ENCODE data around the gene TMEM131.
"Not testable (repeated sequence)": the region's sequence is repeated elsewhere in the genome, so short reads cannot be mapped to it uniquely, and the experiment has no call there.

Gene TMEM131

GRCh38 chr2:97844311-97844859 is 151.4 kb downstream of the TMEM131 start:
- Histone ChIP-seq H3K4me1 (ENCODE audit: insufficient read depth, low read length) (no peaks in the 10 kb centered on the region), H3K9ac (ENCODE audit: low read length) (no peak overlapping the region), H3K9me3 (ENCODE audit: low read length) (no peaks in the 10 kb centered on the region), H3K36me3 (ENCODE audit: insufficient read depth, low read length) (peaks cover 21% of the 10 kb centered on the region), H3K4me3 (ENCODE audit: low read depth in 1 of 2, low read length in 2 of 2) (no peak overlapping the region), H3K27me3 (ENCODE audit: control insufficient read depth in 1 of 2, insufficient read depth in 2 of 2, low read length in 2 of 2) (no peaks in the 10 kb centered on the region), H3K27ac (ENCODE audit: low read depth, low read length) (no peak overlapping the region)

GRCh38 chr2:97840198-97840597 is 155.6 kb downstream of the TMEM131 start:
- H3K4me1 ChIP-seq (ENCODE audit: insufficient read depth, low read length): no peaks in the 10 kb centered on the region
- H3K4me3 ChIP-seq (ENCODE audit: low read depth in 1 of 2, low read length in 2 of 2): no peak overlapping the region
- H3K9me3 ChIP-seq (ENCODE audit: low read length): no peaks in the 10 kb centered on the region
- no peaks in the 10 kb centered on the region for H3K27me3 ChIP-seq (ENCODE audit: control insufficient read depth in 1 of 2, insufficient read depth in 2 of 2, low read length in 2 of 2)
- H3K9ac ChIP-seq (ENCODE audit: low read length): no peak overlapping the region
- no peak overlapping the region for H3K27ac ChIP-seq (ENCODE audit: low read depth, low read length)
- H3K36me3 ChIP-seq (ENCODE audit: insufficient read depth, low read length): peaks cover 22% of the 10 kb centered on the region

GRCh38 chr2:97834610-97835009 is 161.1 kb downstream of the TMEM131 start:
- Histone ChIP-seq H3K36me3 (ENCODE audit: insufficient read depth, low read length) (peaks cover 4% of the 10 kb centered on the region), H3K4me1 (ENCODE audit: insufficient read depth, low read length) (no peaks in the 10 kb centered on the region), H3K9me3 (ENCODE audit: low read length) (no peaks in the 10 kb centered on the region), H3K27me3 (ENCODE audit: control insufficient read depth in 1 of 2, insufficient read depth in 2 of 2, low read length in 2 of 2) (no peaks in the 10 kb centered on the region), H3K27ac (ENCODE audit: low read depth, low read length) (no peak overlapping the region), H3K4me3 (ENCODE audit: low read depth in 1 of 2, low read length in 2 of 2) (no peak overlapping the region), H3K9ac (ENCODE audit: low read length) (no peak overlapping the region)

- H3K36me3 ChIP-seq (ENCODE audit: insufficient read depth, low read length): no peaks in the 10 kb centered on the region
- H3K27me3 ChIP-seq (ENCODE audit: control insufficient read depth in 1 of 2, insufficient read depth in 2 of 2, low read length in 2 of 2): no peaks in the 10 kb centered on the region
- H3K4me1 ChIP-seq (ENCODE audit: insufficient read depth, low read length): no peaks in the 10 kb centered on the region
- H3K9ac ChIP-seq (ENCODE audit: low read length): no peak overlapping the region
- no peaks in the 10 kb centered on the region for H3K9me3 ChIP-seq (ENCODE audit: low read length)
- no peak overlapping the region for H3K4me3 ChIP-seq (ENCODE audit: low read depth in 1 of 2, low read length in 2 of 2)
- no peak overlapping the region for H3K27ac ChIP-seq (ENCODE audit: low read depth, low read length)
Measured at GRCh38 chr2:97831121-97831520, 164.6 kb downstream of the TMEM131 start.

GRCh38 chr2:97829255-97829654 is 166.5 kb downstream of the TMEM131 start:
- H3K9ac ChIP-seq (ENCODE audit: low read length); H3K4me1 ChIP-seq (ENCODE audit: insufficient read depth, low read length); H3K9me3 ChIP-seq (ENCODE audit: low read length); H3K27ac ChIP-seq (ENCODE audit: low read depth, low read length); H3K4me3 ChIP-seq (ENCODE audit: low read depth in 1 of 2, low read length in 2 of 2); H3K36me3 ChIP-seq (ENCODE audit: insufficient read depth, low read length); H3K27me3 ChIP-seq (ENCODE audit: control insufficient read depth in 1 of 2, insufficient read depth in 2 of 2, low read length in 2 of 2): not testable (repeated sequence)

GRCh38 chr2:97827013-97827412 is 168.7 kb downstream of the TMEM131 start:
- H3K27me3 ChIP-seq (ENCODE audit: control insufficient read depth in 1 of 2, insufficient read depth in 2 of 2, low read length in 2 of 2); H3K4me1 ChIP-seq (ENCODE audit: insufficient read depth, low read length); H3K9ac ChIP-seq (ENCODE audit: low read length); H3K36me3 ChIP-seq (ENCODE audit: insufficient read depth, low read length); H3K4me3 ChIP-seq (ENCODE audit: low read depth in 1 of 2, low read length in 2 of 2); H3K27ac ChIP-seq (ENCODE audit: low read depth, low read length); H3K9me3 ChIP-seq (ENCODE audit: low read length): not testable (repeated sequence)

GRCh38 chr2:97826266-97826847 is 169.4 kb downstream of the TMEM131 start:
- H3K9ac ChIP-seq (ENCODE audit: low read length); H3K36me3 ChIP-seq (ENCODE audit: insufficient read depth, low read length); H3K27ac ChIP-seq (ENCODE audit: low read depth, low read length); H3K4me3 ChIP-seq (ENCODE audit: low read depth in 1 of 2, low read length in 2 of 2); H3K9me3 ChIP-seq (ENCODE audit: low read length); H3K4me1 ChIP-seq (ENCODE audit: insufficient read depth, low read length); H3K27me3 ChIP-seq (ENCODE audit: control insufficient read depth in 1 of 2, insufficient read depth in 2 of 2, low read length in 2 of 2): not testable (repeated sequence)

- not testable (repeated sequence) for H3K27me3 ChIP-seq (ENCODE audit: control insufficient read depth in 1 of 2, insufficient read depth in 2 of 2, low read length in 2 of 2); H3K36me3 ChIP-seq (ENCODE audit: insufficient read depth, low read length); H3K27ac ChIP-seq (ENCODE audit: low read depth, low read length)
Measured at GRCh38 chr2:97824011-97824410, 171.7 kb downstream of the TMEM131 start.

GRCh38 chr2:97821862-97822261 is 173.9 kb downstream of the TMEM131 start:
- not testable (repeated sequence) for H3K27ac ChIP-seq (ENCODE audit: low read depth, low read length); H3K9me3 ChIP-seq (ENCODE audit: low read length); H3K4me3 ChIP-seq (ENCODE audit: low read depth in 1 of 2, low read length in 2 of 2); H3K9ac ChIP-seq (ENCODE audit: low read length); H3K36me3 ChIP-seq (ENCODE audit: insufficient read depth, low read length); H3K27me3 ChIP-seq (ENCODE audit: control insufficient read depth in 1 of 2, insufficient read depth in 2 of 2, low read length in 2 of 2); H3K4me1 ChIP-seq (ENCODE audit: insufficient read depth, low read length)

More at GRCh38 chr2:97824011-97824410, 171.7 kb downstream of the TMEM131 start:
- not testable (repeated sequence) for H3K9ac ChIP-seq (ENCODE audit: low read length); H3K4me1 ChIP-seq (ENCODE audit: insufficient read depth, low read length); H3K4me3 ChIP-seq (ENCODE audit: low read depth in 1 of 2, low read length in 2 of 2); H3K9me3 ChIP-seq (ENCODE audit: low read length)

- Histone ChIP-seq H3K9ac (ENCODE audit: low read length) (no peak overlapping the region), H3K36me3 (ENCODE audit: insufficient read depth, low read length) (no peaks in the 10 kb centered on the region), H3K4me3 (ENCODE audit: low read depth in 1 of 2, low read length in 2 of 2) (no peak overlapping the region), H3K9me3 (ENCODE audit: low read length) (no peaks in the 10 kb centered on the region), H3K27ac (ENCODE audit: low read depth, low read length) (no peak overlapping the region), H3K4me1 (ENCODE audit: insufficient read depth, low read length) (no peaks in the 10 kb centered on the region), H3K27me3 (ENCODE audit: control insufficient read depth in 1 of 2, insufficient read depth in 2 of 2, low read length in 2 of 2) (no peaks in the 10 kb centered on the region)
Measured at GRCh38 chr2:97819754-97820153, 176.0 kb downstream of the TMEM131 start.

GRCh38 chr2:97816411-97816810 is 179.3 kb downstream of the TMEM131 start:
- Histone ChIP-seq H3K9me3 (ENCODE audit: low read length) (no peaks in the 10 kb centered on the region), H3K27ac (ENCODE audit: low read depth, low read length) (no peak overlapping the region), H3K9ac (ENCODE audit: low read length) (no peak overlapping the region), H3K4me3 (ENCODE audit: low read depth in 1 of 2, low read length in 2 of 2) (no peak overlapping the region), H3K36me3 (ENCODE audit: insufficient read depth, low read length) (peaks cover 14% of the 10 kb centered on the region), H3K4me1 (ENCODE audit: insufficient read depth, low read length) (no peaks in the 10 kb centered on the region), H3K27me3 (ENCODE audit: control insufficient read depth in 1 of 2, insufficient read depth in 2 of 2, low read length in 2 of 2) (no peaks in the 10 kb centered on the region)

- no peak overlapping the region for H3K27ac ChIP-seq (ENCODE audit: low read depth, low read length)
- no peaks in the 10 kb centered on the region for H3K4me1 ChIP-seq (ENCODE audit: insufficient read depth, low read length)
- H3K36me3 ChIP-seq (ENCODE audit: insufficient read depth, low read length): peaks cover 34% of the 10 kb centered on the region
- H3K27me3 ChIP-seq (ENCODE audit: control insufficient read depth in 1 of 2, insufficient read depth in 2 of 2, low read length in 2 of 2): no peaks in the 10 kb centered on the region
- H3K9ac ChIP-seq (ENCODE audit: low read length): no peak overlapping the region
- no peak overlapping the region for H3K4me3 ChIP-seq (ENCODE audit: low read depth in 1 of 2, low read length in 2 of 2)
- H3K9me3 ChIP-seq (ENCODE audit: low read length): no peaks in the 10 kb centered on the region
Measured at GRCh38 chr2:97812931-97813330, 182.8 kb downstream of the TMEM131 start.
